Endothelial cell of umbilical vein (primary cell): ENCODE measurements around the gene ATP6AP2. TPM values are rescaled to one million over a fixed set of nuclear protein-coding genes. Genes with fewer than 3 reads are reported as not detected.

ENCODE experiments used
- BruUV-seq: library from RNA; stranded (reverse); fragments of 400-500 nt; replicated peaks from 2 replicates; lab custom pipeline; 2021; lab: Mats Ljungman, UMichigan
- CTCF ChIA-PET: fragments of 300-600, 350-600 bp; sonication (Branson Sonifier 250); formaldehyde crosslinking; loops from one replicate; lab custom pipeline; 2021; ENCODE audit warnings: antibody characterized with exemption, inconsistent platforms; lab: Charles Lee
- POLR2A ChIA-PET: fragments of 300-600, 350-600 bp; sonication (Branson Sonifier 250); formaldehyde crosslinking; loops from one replicate; lab custom pipeline; 2021; ENCODE audit warnings: antibody characterized with exemption, inconsistent platforms; lab: Charles Lee
- DNase-seq: peaks from one replicate; pipeline ENCODE4 v3.0.0-alpha.2; 2011; ENCODE audit warnings: low read depth, low spot score
- FAIRE-seq: peaks from 2 replicates; lab custom pipeline; 2011; peaks lifted over from hg19 to GRCh38; lab: Jason Lieb, UNC
- H2AFZ ChIP-seq: 2 replicates; pipeline ENCODE4 v1.6.0; 2012; ENCODE audit warnings: low read depth, low read length, control low read depth, inconsistent platforms
- H3K27ac ChIP-seq: 2 replicates; pipeline ENCODE4 v1.5.1; 2011; ENCODE audit warnings: low read depth, mild to moderate bottlenecking, control low read depth, low read length, moderate library complexity; ENCODE audit not compliant: insufficient read depth
- H3K27me3 ChIP-seq, 2 experiments: 2 replicates each; pipeline versions ENCODE4 v1.6.0 to v1.6.1; 2011; ENCODE audit warnings: low read length in 2 of 2, mixed read lengths in 1 of 2; ENCODE audit not compliant: control insufficient read depth in 2 of 2, insufficient read depth in 2 of 2
- H3K36me3 ChIP-seq, 2 experiments: 2 replicates in 1 of 2; 3 replicates in 1 of 2; pipeline ENCODE4 v1.5.1; 2011; ENCODE audit warnings: low read length in 2 of 2, mild to moderate bottlenecking in 1 of 2, moderate library complexity in 1 of 2; ENCODE audit not compliant: control insufficient read depth in 2 of 2, insufficient read depth in 2 of 2; ENCODE audit errors: extremely low read depth in 1 of 2
- H3K4me1 ChIP-seq: 3 replicates; pipeline ENCODE4 v1.5.1; 2011; ENCODE audit warnings: mild to moderate bottlenecking, low read length; ENCODE audit not compliant: control insufficient read depth, insufficient read depth; ENCODE audit errors: extremely low read depth
- H3K4me2 ChIP-seq: 2 replicates; pipeline ENCODE4 v1.6.1; 2011; ENCODE audit warnings: low read length, control low read depth, mixed read lengths; ENCODE audit not compliant: insufficient read depth
- H3K4me3 ChIP-seq, 3 experiments: fragments of 200-600 bp in 1 of 3; sonication (generic), shearing (Covaris generic) in 1 of 3; replicated peaks in 1 of 3; 2 replicates each; pipeline ENCODE4 v1.5.1; 2011 to 2016; ENCODE audit warnings: control low read depth in 3 of 3, low read length in 3 of 3, mild to moderate bottlenecking in 2 of 3, inconsistent platforms in 1 of 3, low read depth in 1 of 3, moderate library complexity in 1 of 3; ENCODE audit not compliant: insufficient read depth in 1 of 3
- H3K79me2 ChIP-seq: 2 replicates; pipeline ENCODE4 v1.6.0; 2012; ENCODE audit warnings: low read length, inconsistent platforms; ENCODE audit not compliant: control insufficient read depth, insufficient read depth
- H3K9ac ChIP-seq: replicated peaks from 2 replicates; pipeline ENCODE3; 2011; ENCODE audit warnings: low read length, control low read depth; ENCODE audit not compliant: insufficient read depth; ENCODE audit errors: extremely low read depth
- H3K9me1 ChIP-seq: replicated peaks from 3 replicates; pipeline ENCODE4 v1.6.0; 2011; ENCODE audit warnings: mild to moderate bottlenecking, low read length; ENCODE audit not compliant: control insufficient read depth, insufficient read depth; ENCODE audit errors: extremely low read depth
- H3K9me3 ChIP-seq: replicated peaks from 2 replicates; pipeline ENCODE4 v1.5.1; 2012; ENCODE audit warnings: low read length, inconsistent platforms; ENCODE audit not compliant: control insufficient read depth, insufficient read depth
- H4K20me1 ChIP-seq: replicated peaks from 2 replicates; pipeline ENCODE3; 2011; ENCODE audit warnings: mild to moderate bottlenecking, low read length; ENCODE audit not compliant: control insufficient read depth, insufficient read depth; ENCODE audit errors: extremely low read depth
- GATA2 ChIP-seq: IDR thresholded peaks from 2 replicates; pipeline ENCODE4 v1.7.0; 2011; ENCODE audit warnings: low read depth, mild to moderate bottlenecking, moderate library complexity, mixed read lengths, low read length; ENCODE audit not compliant: insufficient read length, insufficient read depth
- JUN ChIP-seq: IDR thresholded peaks from 2 replicates; pipeline ENCODE4 v1.6.1; 2011; ENCODE audit warnings: borderline replicate concordance, low read depth; ENCODE audit not compliant: insufficient read length, insufficient read depth
- MYC ChIP-seq: IDR thresholded peaks from one replicate; pipeline ENCODE4 v1.6.1; 2011; ENCODE audit warnings: mild to moderate bottlenecking, low read depth, low read length
- POLR2A ChIP-seq: IDR thresholded peaks from 2 replicates; pipeline ENCODE4 v1.6.1; 2012; ENCODE audit warnings: low read depth, mild to moderate bottlenecking, control low read depth, low read length
- dilution Hi-C: fragments of 300-500 bp; cut with MboI; formaldehyde crosslinking; loops from one replicate; pipeline ENCODE4 v1.15.0; 2019; ENCODE audit warnings: low sequenced_read_pairs; ENCODE audit not compliant: extremely low pct_ligation_motif_present
- intact Hi-C: fragments of 100-400 bp; cut with micrococcal nuclease; formaldehyde crosslinking; loops from one replicate; pipeline ENCODE4 v1.10.0; 2022
- polyA plus RNA-seq, 4 experiments: library from polyadenylated mRNA; depleted of rRNA in 3 of 4; stranded (reverse) in 3 of 4; unstranded in 1 of 4; fragments of >200 nt; gene quantifications; 2 replicates each; pipeline versions ENCODE4 v1.2.1 to v1.2.3, GENCODE V29; 2011 to 2012; ENCODE audit warnings: missing spikeins in 1 of 4
- total RNA-seq: library from RNA; stranded (reverse); gene quantifications from 2 replicates; pipeline ENCODE4 v1.2.3, GENCODE V29; 2021
- TF ChIP-seq, protein P1 (sequence below), 2 donors: IDR thresholded peaks; 1 replicate in 1 of 2; 2 replicates in 1 of 2; pipeline ENCODE4 v1.5.1; 2011; ENCODE audit warnings: low read length in 2 of 2, mild to moderate bottlenecking in 2 of 2, moderate library complexity in 2 of 2, control low read depth in 1 of 2, inconsistent platforms in 1 of 2, low read depth in 1 of 2; ENCODE audit not compliant: insufficient read depth in 1 of 2; ENCODE audit errors: extremely low read depth in 1 of 2

The ATP6AP2 gene
- total and polyA plus RNA-seq, 2 donors (not counting 3 experiments of a cell fraction or from before 2014, with no cell fraction given) = 84.6 to 95.9 TPM

DNA sequence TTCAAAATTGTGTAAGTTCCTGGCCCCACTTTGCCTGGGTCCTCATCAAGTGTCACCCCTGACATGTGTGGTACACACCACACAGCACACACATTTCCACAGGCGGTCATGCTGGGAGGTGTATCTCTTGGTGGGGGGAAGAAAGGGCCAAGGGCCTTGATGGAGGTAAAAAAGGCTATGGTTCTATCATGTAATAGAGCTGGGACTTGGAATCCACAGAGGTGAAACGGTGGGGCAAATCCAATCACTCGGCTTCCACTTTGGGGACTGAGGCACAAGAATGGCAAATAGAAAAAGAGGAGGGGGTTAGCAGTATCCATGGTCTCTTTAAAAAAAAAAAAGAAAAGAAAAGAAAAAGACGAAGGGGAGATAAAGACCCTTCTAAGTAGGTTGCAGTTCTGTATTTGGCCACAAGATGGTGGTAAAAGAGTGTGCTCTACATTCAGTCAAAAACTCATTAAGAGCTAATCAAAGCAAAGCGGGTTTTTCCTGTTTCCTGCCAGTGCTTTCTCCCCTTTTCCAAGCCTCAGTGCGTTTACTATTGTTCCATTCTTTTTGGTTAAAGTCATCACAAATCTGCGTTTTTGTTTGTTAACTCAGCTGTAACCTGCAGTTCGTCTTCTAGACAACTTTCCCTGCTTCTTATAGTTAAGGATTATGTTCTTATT, 37.0 kb upstream of the ATP6AP2 start:
- TF ChIP-seq, protein P1, sequence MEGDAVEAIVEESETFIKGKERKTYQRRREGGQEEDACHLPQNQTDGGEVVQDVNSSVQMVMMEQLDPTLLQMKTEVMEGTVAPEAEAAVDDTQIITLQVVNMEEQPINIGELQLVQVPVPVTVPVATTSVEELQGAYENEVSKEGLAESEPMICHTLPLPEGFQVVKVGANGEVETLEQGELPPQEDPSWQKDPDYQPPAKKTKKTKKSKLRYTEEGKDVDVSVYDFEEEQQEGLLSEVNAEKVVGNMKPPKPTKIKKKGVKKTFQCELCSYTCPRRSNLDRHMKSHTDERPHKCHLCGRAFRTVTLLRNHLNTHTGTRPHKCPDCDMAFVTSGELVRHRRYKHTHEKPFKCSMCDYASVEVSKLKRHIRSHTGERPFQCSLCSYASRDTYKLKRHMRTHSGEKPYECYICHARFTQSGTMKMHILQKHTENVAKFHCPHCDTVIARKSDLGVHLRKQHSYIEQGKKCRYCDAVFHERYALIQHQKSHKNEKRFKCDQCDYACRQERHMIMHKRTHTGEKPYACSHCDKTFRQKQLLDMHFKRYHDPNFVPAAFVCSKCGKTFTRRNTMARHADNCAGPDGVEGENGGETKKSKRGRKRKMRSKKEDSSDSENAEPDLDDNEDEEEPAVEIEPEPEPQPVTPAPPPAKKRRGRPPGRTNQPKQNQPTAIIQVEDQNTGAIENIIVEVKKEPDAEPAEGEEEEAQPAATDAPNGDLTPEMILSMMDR (IDR thresholded peaks at IDR 0.05; ENCODE audit: extremely low read depth in 1 of 2, insufficient read depth in 1 of 2, low read depth in 1 of 2, low read length in 2 of 2) = peak; percentile 38 to 52
- TF ChIP-seq GATA2 = peak; percentile 50
- no peak for TF ChIP-seq POLR2A
- no peak for TF ChIP-seq MYC
- TF ChIP-seq JUN = peak; percentile 23
- dilution Hi-C loops (no loop called here), intact Hi-C loops (loop anchor here (1.0 to 5.0 kb wide), 6 partner anchors 103 to 572 kb away; partner anchors contain the start of gene CXorf38)
- Histone ChIP-seq H3K9ac (peak overlapping the region; percentile 60), H3K4me1 (peaks cover 14% of the 10 kb centered on the region), H3K4me3 (peak overlapping the region in 1 of 3 experiments; percentile 30), H3K36me3 (no peaks in the 10 kb centered on the region), H4K20me1 (no peaks in the 10 kb centered on the region), H2AFZ (peak overlapping the region; percentile 62), H3K9me1 (no peaks in the 10 kb centered on the region), H3K79me2 (no peaks in the 10 kb centered on the region), H3K4me2 (peak overlapping the region; percentile 74), H3K27me3 (peaks cover 0 to 7% of the 10 kb centered on the region in 2 experiments), H3K27ac (peak overlapping the region; percentile 83), H3K9me3 (no peaks in the 10 kb centered on the region)
- no TSS peak for BruUV-seq
- FAIRE-seq (peak; percentile 93), DNase-seq (peak; percentile 90)
- ChIA-PET CTCF (interaction anchor here (0.5 to 2.5 kb wide), 37 partner anchors 11 to 1255 kb away, joined by 3 to 22 read pairs (median 4); partner anchors contain the start of genes ATP6AP2 and CXorf38), POLR2A (no interaction called here)
